Stimulated activated CD4-positive, alpha-beta T cell treated with anti-CD3 and anti-CD28 coated beads, Interleukin-12 subunit alpha, Interleukin-12 subunit beta, amount 100 ng/mL, for 4 hours (primary cell): ENCODE measurements around the gene SLC25A10.
A peak's percentile ranks its signal among the peaks of the same experiment; 100 is the strongest.
"Not testable (repeated sequence)": the region's sequence is repeated elsewhere in the genome, so short reads cannot be mapped to it uniquely, and the experiment has no call there.

ENCODE experiments used
- DNase-seq: peaks from one replicate; pipeline ENCODE4 v3.0.0-alpha.2; 2020

Gene SLC25A10

DNA sequence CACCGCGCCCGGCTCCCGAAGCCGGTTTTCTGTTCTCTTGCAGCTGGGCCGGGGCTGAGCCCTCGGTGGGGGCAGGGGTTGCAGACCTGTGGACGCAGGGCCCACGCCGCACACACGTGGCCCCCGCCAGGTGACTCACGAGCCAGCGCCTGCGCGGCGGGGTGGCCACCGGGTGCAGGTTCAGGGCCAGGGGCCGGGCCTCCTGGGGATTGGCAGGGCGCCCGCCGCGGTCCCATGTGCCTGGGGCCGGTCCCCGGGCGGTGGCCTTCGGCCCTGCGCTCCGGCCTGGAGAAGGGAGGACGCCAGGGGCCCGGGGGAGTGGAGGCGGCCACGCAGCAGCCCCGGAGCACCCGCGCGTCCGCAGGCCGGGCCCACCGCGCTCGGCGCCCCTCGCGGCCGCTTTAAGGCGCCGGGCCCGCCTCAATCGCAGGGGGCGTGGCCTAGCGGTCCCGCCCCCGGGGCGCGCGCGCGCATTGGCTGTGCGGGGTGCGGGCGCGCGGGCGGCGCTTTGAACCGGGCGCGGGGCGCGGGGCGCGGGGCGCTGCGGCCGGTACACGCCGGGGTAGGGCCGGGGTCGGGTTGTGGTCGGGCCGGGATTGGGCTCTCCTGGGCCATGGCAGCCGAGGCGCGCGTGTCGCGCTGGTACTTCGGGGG, at the start of gene SLC25A10:
Gene SLC25A10, plus strand, starts transcription at position 471 of the 654 bp plus-strand sequence. Its CDS starts 143 bp downstream, at position 614.
- DNase-seq, result peak; percentile 84

DNA sequence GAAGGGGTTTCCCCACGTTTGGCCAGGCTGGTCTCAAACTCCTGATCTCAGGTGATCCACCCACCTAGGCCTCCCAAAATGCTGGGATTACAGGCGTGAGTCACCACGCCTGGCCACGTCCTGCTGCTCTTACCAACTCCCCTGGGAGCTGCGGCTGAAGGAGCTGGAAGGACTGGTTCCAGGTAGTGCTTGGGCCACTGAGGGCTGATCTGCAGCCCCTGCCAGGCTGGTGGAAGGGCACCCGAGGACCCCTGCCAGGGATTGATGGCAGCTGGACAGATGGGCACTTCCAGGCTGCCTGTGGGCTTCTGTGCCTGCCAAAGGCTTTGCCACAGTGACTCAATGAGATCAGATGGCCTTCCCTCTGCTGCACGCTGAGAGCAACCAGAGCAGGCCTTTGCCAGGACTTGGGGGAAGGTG, 48.0 kb upstream of the SLC25A10 start:
- DNase-seq, result no peak

- DNase-seq, result peak; percentile 60
These were observed 46.6 kb upstream of the SLC25A10 start for GRCh38 chr17:81665205-81666091.

- peak; percentile 34 for DNase-seq
These were observed 46.1 kb upstream of the SLC25A10 start for GRCh38 chr17:81666092-81666341.

- DNase-seq, result peak; percentile 90
These were observed 45.5 kb upstream of the SLC25A10 start, which contains the start of the genes CCDC137 and OXLD1 for GRCh38 chr17:81666342-81667191. TSS of gene CCDC137 (plus strand) at chr17:81666737. CDS start at chr17:81666767, 30 bp downstream. TSS of gene OXLD1 (minus strand) at chr17:81666605. CDS start at chr17:81666577, 28 bp downstream.

GRCh38 chr17:81667754-81668153, 44.3 kb upstream of the SLC25A10 start:
- DNase-seq, result no peak

- DNase-seq, result no peak
These were observed 39.6 kb upstream of the SLC25A10 start for GRCh38 chr17:81672504-81672903.

DNA sequence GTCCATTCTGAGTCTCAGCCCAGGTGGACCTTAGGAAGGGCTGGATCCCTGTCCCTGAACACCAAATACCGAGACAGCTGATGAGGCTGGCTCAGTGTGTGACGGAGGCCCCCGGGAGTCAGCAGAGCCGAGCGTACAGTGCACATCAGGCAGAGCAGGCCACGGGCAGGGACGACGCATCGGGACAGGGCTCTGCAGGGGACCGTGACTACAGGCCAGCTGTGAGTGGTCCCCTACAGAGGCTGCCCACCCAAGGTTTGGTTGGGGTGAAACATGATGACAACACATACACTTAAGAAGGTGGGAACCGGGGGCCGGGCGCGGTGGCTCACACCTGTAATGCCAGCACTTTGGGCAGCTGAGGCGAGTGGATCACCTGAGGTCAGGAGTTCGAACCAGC, 39.1 kb upstream of the SLC25A10 start:
- no peak for DNase-seq

- no peak for DNase-seq
These were observed 38.4 kb upstream of the SLC25A10 start for GRCh38 chr17:81673561-81674258.

GRCh38 chr17:81675515-81676221, 36.4 kb upstream of the SLC25A10 start:
- not testable (repeated sequence) for DNase-seq

GRCh38 chr17:81676906-81677305, 35.2 kb upstream of the SLC25A10 start:
- DNase-seq, result no peak

GRCh38 chr17:81680150-81680549, 31.9 kb upstream of the SLC25A10 start:
- DNase-seq, result no peak

GRCh38 chr17:81681672-81682071, 30.4 kb upstream of the SLC25A10 start:
- no peak for DNase-seq

DNA sequence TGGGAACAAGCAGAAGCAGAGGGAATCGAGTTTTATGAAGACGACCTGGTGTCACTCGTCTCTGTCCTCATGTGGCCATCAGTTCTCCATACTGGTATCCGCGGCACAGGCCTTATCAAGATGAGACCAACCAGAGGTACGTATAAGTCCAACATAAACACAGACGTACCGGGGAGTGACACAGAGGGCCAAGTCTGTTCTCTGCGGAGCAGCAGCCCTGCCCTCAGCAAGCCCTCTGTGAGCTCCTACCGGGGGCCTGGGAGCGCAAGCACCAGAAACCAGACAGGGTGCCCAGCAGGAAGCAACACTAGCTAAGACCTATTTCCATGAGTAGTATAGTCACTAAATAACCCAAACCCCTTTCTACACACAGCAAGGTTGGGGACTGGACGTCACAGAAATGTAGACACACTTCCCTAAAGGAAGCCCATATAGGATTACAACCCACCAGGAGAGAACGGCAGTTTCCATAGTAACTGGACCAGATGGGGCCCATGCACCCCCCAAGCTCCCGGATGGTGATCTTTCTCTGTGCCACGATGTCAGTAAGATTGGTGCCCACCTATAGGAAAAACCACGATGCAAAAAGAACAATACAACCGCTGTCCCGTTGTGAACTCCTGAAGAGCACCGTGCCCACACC, 29.4 kb upstream of the SLC25A10 start:
- no peak for DNase-seq

- DNase-seq, result no peak
These were observed 28.9 kb upstream of the SLC25A10 start for GRCh38 chr17:81683208-81683583.

GRCh38 chr17:81683584-81684441, 28.3 kb upstream of the SLC25A10 start, which contains the start of the genes ARL16 and HGS:
TSS of gene ARL16 (minus strand) at chr17:81683797. CDS start at chr17:81683753, 44 bp downstream.
TSS of gene HGS (plus strand) at chr17:81684011. CDS start at chr17:81684067, 56 bp downstream.
- peak; percentile 96 for DNase-seq

- no peak for DNase-seq
These were observed 27.6 kb upstream of the SLC25A10 start for GRCh38 chr17:81684442-81684911.

DNA sequence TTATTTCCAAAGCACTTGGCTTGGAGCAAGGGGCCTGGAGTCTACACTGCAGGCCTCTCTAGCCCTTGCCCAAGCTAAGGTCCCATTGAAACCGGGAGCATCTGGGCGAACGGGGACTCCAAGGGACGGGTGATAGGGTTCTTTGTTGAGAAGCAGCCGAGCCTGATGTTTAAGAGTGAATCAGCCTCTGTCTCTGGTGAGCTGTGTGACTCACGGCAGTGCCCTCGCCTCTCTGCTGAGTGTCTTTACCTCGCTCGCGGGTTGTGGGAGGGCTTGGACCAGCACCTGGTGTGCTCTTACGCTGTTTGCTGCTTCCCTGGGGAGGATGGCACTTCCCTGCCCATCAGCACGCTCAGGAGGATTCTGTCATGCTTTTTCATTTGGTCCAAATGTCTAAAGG, 27.0 kb upstream of the SLC25A10 start:
- DNase-seq, result peak; percentile 50

DNA sequence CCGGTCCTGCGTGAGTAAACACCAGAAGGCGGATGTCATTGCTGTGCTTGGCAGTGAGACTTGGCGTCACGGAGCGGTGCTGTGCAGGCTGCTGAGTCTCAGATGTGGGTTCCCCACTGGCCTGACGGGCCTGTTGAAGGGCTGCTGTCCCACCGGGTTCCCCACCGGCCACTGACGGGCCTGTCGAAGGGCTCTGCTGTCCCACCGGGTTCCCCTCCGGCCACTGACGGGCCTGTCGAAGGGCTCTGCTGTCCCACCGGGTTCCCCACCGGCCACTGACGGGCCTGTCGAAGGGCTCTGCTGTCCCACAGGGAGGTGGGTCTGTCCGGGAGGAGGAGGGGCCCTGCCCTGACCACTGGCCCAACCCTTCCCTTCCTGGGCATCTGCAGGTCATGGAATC, 25.5 kb upstream of the SLC25A10 start:
- DNase-seq, result no peak
